ENCODE data around the gene DIPK1B. TPM values are rescaled to one million over a fixed set of nuclear protein-coding genes. Genes with fewer than 3 reads are reported as not detected.

The DIPK1B gene
- total and polyA plus RNA-seq, 12 donors = 15.7 to 37.9 (median 18.3) TPM

GRCh38 chr9:136756134-136756438 lies 43.7 kb downstream of the DIPK1B start:
- Histone ChIP-seq H3K4me3 (no peak overlapping the region), H3K4me1 (peaks cover 0 to 9% (median 2%) of the 10 kb centered on the region in 9 donors), H3K36me3 (no peaks in the 10 kb centered on the region), H3K27ac (no peak overlapping the region), H3K27me3 (peaks cover 0 to 3% (median 0%) of the 10 kb centered on the region in 7 donors), H3K9me3 (peaks cover 0 to 17% (median 0%) of the 10 kb centered on the region in 11 donors)
- intact Hi-C loops (cut with DNase I) = no loop called here
- 98 to 100% methylated on average over 4 of the region's 4 CpGs for WGBS, 2 donors
- ATAC-seq = no peak
- no peak for TF ChIP-seq CTCF (IDR thresholded peaks at IDR 0.05)
- DNase-seq = no peak

GRCh38 chr9:136756836-136757235 lies 44.5 kb downstream of the DIPK1B start:
- H3K9me3 ChIP-seq = peaks cover 0 to 10% (median 0%) of the 10 kb centered on the region in 11 donors
- no peak overlapping the region for H3K4me3 ChIP-seq
- 93 to 95% methylated on average over 18 of the region's 18 CpGs for WGBS, 2 donors
- ATAC-seq (no peak), DNase-seq (no peak)
- intact Hi-C loops (cut with DNase I) = no loop called here
- H3K36me3 ChIP-seq = no peaks in the 10 kb centered on the region
- no peak overlapping the region for H3K27ac ChIP-seq
- H3K27me3 ChIP-seq = peaks cover 0 to 3% (median 0%) of the 10 kb centered on the region in 7 donors
- TF ChIP-seq CTCF (IDR thresholded peaks at IDR 0.05) = no peak
- H3K4me1 ChIP-seq = peaks cover 0 to 12% (median 0%) of the 10 kb centered on the region in 9 donors

- Histone ChIP-seq H3K9me3 (peaks cover 0 to 5% (median 0%) of the 10 kb centered on the region in 11 donors), H3K36me3 (no peaks in the 10 kb centered on the region), H3K4me1 (peaks cover 0 to 12% (median 0%) of the 10 kb centered on the region in 9 donors), H3K27me3 (peaks cover 0 to 7% (median 0%) of the 10 kb centered on the region in 7 donors), H3K27ac (no peak overlapping the region), H3K4me3 (no peak overlapping the region)
- intact Hi-C loops (cut with DNase I) = no loop called here
- no peak for TF ChIP-seq CTCF (IDR thresholded peaks at IDR 0.05)
- ATAC-seq (no peak), DNase-seq (no peak)
- WGBS, 2 donors = 91 to 93% methylated on average over 20 of the region's 20 CpGs
These were observed 45.0 kb downstream of the DIPK1B start for GRCh38 chr9:136757328-136757727.

- peaks cover 0 to 12% (median 0%) of the 10 kb centered on the region in 7 donors for H3K27me3 ChIP-seq
- peaks cover 0 to 12% (median 0%) of the 10 kb centered on the region in 9 donors for H3K4me1 ChIP-seq
- WGBS, 2 donors = 89 to 92% methylated on average over 20 of the region's 20 CpGs
- intact Hi-C loops (cut with DNase I) = no loop called here
- no peak for DNase-seq
- no peaks in the 10 kb centered on the region for H3K36me3 ChIP-seq
- no peak for TF ChIP-seq CTCF (IDR thresholded peaks at IDR 0.05)
- no peak overlapping the region for H3K4me3 ChIP-seq
- no peak overlapping the region for H3K27ac ChIP-seq
- H3K9me3 ChIP-seq = peaks cover 0 to 4% (median 0%) of the 10 kb centered on the region in 11 donors
- ATAC-seq = no peak
These were observed 45.4 kb downstream of the DIPK1B start for GRCh38 chr9:136757751-136758140.
